Measurements from ENCODE around the gene NKIRAS2. TPM values are rescaled to one million over a fixed set of nuclear protein-coding genes. Genes with fewer than 3 reads are reported as not detected.

Gene NKIRAS2
- total RNA-seq, 1 experiment from 2014 or later, result 28.4 TPM

DNA sequence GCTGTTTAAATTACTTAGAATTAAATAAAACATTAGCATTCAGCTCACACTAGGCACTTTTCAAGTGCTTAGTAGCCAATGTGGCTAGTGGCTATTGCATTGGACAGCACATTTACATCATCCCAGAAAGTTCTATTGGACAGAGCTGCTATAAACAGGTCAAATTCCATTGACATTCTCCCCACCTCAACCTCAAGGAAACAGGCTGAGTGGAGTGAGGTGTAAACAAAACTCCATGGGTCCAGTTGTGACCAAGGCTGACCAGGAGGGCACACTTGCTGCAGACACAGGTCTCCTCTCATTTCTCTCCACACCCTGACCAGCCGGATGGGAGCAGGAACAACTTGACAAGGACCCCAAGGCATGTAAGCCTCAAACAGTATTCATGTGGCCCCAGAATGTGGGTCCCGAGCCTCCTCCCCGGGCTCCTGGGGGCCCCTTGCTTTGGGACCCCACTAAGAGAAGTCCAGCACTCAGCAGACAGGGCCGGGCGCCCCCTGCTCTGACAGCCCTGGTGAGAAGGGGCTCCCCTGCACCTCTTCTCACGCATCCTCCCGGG lies 30.0 kb downstream of the NKIRAS2 start:
- no peak overlapping the region for H3K27ac ChIP-seq (ENCODE audit: low read length)
- no peaks in the 10 kb centered on the region for H3K9me2 ChIP-seq (replicated peaks; ENCODE audit: insufficient read depth, low read length)
- H3K4me3 ChIP-seq (ENCODE audit: low read length), result no peak overlapping the region
- DNase-seq, result no peak
- no peaks in the 10 kb centered on the region for H3K4me1 ChIP-seq (ENCODE audit: low read length)
- no peak overlapping the region for H3K9ac ChIP-seq (ENCODE audit: low read length)
- H3K4me2 ChIP-seq (ENCODE audit: low read depth, low read length, poor library complexity, severe bottlenecking), result no peak overlapping the region
- H4K20me1 ChIP-seq (ENCODE audit: insufficient read depth, low read depth, low read length), result no peaks in the 10 kb centered on the region
- no peak overlapping the region for H2AFZ ChIP-seq (ENCODE audit: low read length)
- no peaks in the 10 kb centered on the region for H3K27me3 ChIP-seq (ENCODE audit: low read length)
- H3K79me2 ChIP-seq (ENCODE audit: low read length), result no peaks in the 10 kb centered on the region
- H3K36me3 ChIP-seq (ENCODE audit: insufficient read depth, low read length), result no peaks in the 10 kb centered on the region
- no peaks in the 10 kb centered on the region for H3K9me3 ChIP-seq (ENCODE audit: low read length)

- Histone ChIP-seq H3K9me2 (replicated peaks; ENCODE audit: insufficient read depth, low read length) (no peaks in the 10 kb centered on the region), H3K36me3 (ENCODE audit: insufficient read depth, low read length) (no peaks in the 10 kb centered on the region), H3K4me2 (ENCODE audit: low read depth, low read length, poor library complexity, severe bottlenecking) (no peak within 1 kb of the TSS), H3K9ac (ENCODE audit: low read length) (no peak within 1 kb of the TSS), H3K27ac (ENCODE audit: low read length) (no peak within 1 kb of the TSS), H3K4me1 (ENCODE audit: low read length) (no peaks in the 10 kb centered on the region), H3K4me3 (ENCODE audit: low read length) (no peak within 1 kb of the TSS), H4K20me1 (ENCODE audit: insufficient read depth, low read depth, low read length) (no peaks in the 10 kb centered on the region), H3K79me2 (ENCODE audit: low read length) (no peaks in the 10 kb centered on the region), H3K27me3 (ENCODE audit: low read length) (no peaks in the 10 kb centered on the region), H3K9me3 (ENCODE audit: low read length) (no peaks in the 10 kb centered on the region), H2AFZ (ENCODE audit: low read length) (no peak within 1 kb of the TSS)
- DNase-seq, result no peak
Measured at GRCh38 chr17:42050393-42051012, 30.6 kb downstream of the NKIRAS2 start, which contains the start of gene C17orf113. TSS of gene C17orf113 (minus strand) at chr17:42050601. CDS start at chr17:42043376, 7,225 bp downstream.

- DNase-seq, result no peak
- Histone ChIP-seq H3K4me3 (ENCODE audit: low read length) (no peak overlapping the region), H3K4me2 (ENCODE audit: low read depth, low read length, poor library complexity, severe bottlenecking) (no peak overlapping the region), H3K27ac (ENCODE audit: low read length) (no peak overlapping the region), H3K36me3 (ENCODE audit: insufficient read depth, low read length) (no peaks in the 10 kb centered on the region), H2AFZ (ENCODE audit: low read length) (no peak overlapping the region), H3K79me2 (ENCODE audit: low read length) (no peaks in the 10 kb centered on the region), H3K9me2 (replicated peaks; ENCODE audit: insufficient read depth, low read length) (no peaks in the 10 kb centered on the region), H3K9ac (ENCODE audit: low read length) (no peak overlapping the region), H3K9me3 (ENCODE audit: low read length) (no peaks in the 10 kb centered on the region), H3K4me1 (ENCODE audit: low read length) (no peaks in the 10 kb centered on the region), H3K27me3 (ENCODE audit: low read length) (no peaks in the 10 kb centered on the region), H4K20me1 (ENCODE audit: insufficient read depth, low read depth, low read length) (no peaks in the 10 kb centered on the region)
Measured at GRCh38 chr17:42051013-42051400, 31.1 kb downstream of the NKIRAS2 start.

DNA sequence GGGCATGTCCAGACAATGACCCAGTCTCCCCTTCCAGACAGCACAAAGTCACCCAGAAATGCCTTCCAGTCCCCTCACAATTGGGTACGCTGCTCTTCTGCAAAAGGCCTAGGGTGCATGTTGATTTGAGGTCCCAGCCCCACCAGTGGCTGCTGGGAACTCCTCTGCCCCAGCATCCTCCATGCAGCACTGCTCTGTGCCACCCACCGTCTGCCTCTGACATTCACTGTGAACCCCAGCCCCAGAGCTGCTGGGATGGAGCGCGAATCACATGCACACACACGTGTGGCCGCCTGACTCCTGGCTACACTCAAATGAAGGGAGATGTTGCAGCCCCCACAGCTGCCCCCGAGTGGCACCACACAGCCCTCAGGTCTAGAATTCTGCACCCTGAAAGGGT lies 31.8 kb downstream of the NKIRAS2 start:
- H2AFZ ChIP-seq (ENCODE audit: low read length), result no peak overlapping the region
- H3K27me3 ChIP-seq (ENCODE audit: low read length), result no peaks in the 10 kb centered on the region
- H3K79me2 ChIP-seq (ENCODE audit: low read length), result no peaks in the 10 kb centered on the region

GRCh38 chr17:42052346-42052877 lies 32.5 kb downstream of the NKIRAS2 start:
- no peak overlapping the region for H3K27ac ChIP-seq (ENCODE audit: low read length)

More for the DNA sequence above, 31.8 kb downstream of the NKIRAS2 start:
- Histone ChIP-seq H3K36me3 (ENCODE audit: insufficient read depth, low read length) (no peaks in the 10 kb centered on the region), H3K9me3 (ENCODE audit: low read length) (no peaks in the 10 kb centered on the region), H3K4me3 (ENCODE audit: low read length) (no peak overlapping the region), H3K9me2 (replicated peaks; ENCODE audit: insufficient read depth, low read length) (no peaks in the 10 kb centered on the region), H3K4me2 (ENCODE audit: low read depth, low read length, poor library complexity, severe bottlenecking) (no peak overlapping the region), H3K9ac (ENCODE audit: low read length) (no peak overlapping the region), H3K27ac (ENCODE audit: low read length) (no peak overlapping the region), H4K20me1 (ENCODE audit: insufficient read depth, low read depth, low read length) (no peaks in the 10 kb centered on the region), H3K4me1 (ENCODE audit: low read length) (no peaks in the 10 kb centered on the region)
- no peak for DNase-seq

DNA sequence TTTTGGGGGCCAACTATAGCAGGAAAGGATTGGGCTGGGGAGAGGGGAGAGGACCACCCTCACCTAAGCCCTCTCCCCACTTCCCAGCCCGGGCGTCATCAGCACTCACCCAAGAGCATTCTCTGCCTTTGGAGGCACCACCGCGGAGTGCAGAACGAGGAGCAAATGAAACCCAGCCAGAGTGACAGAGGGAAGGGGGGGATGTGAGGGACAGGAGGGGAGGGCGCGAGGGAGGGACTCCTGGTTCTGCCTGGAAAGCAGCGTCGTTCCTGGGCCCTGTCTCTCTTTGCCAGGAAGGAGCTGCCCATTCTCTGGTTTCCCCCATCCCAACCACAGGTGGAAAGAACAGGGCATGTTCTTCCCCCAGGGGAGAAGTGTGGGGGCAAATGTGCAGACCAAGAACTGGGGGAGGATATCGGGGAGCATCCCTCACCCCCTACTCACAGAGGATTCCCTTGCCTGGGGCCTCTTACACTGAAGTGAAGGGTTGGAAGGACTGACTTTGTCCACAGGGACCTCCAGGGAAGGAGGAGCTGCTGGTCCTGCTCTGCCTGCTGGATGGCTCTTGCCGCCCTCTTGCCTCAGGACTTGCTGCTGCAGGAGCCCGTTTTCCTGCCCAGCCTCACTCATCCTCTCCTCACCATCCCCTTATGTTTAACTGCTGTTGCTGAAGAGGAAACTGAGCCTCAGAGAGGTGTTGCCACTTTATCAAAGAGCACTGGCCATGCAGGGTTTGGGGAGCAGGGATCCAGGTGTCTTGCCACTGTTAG lies 34.0 kb downstream of the NKIRAS2 start:
- Histone ChIP-seq H3K4me2 (ENCODE audit: low read depth, low read length, poor library complexity, severe bottlenecking) (no peak overlapping the region), H3K27me3 (ENCODE audit: low read length) (no peaks in the 10 kb centered on the region), H3K36me3 (ENCODE audit: insufficient read depth, low read length) (no peaks in the 10 kb centered on the region), H3K4me3 (ENCODE audit: low read length) (no peak overlapping the region), H3K9me3 (ENCODE audit: low read length) (no peaks in the 10 kb centered on the region), H3K79me2 (ENCODE audit: low read length) (no peaks in the 10 kb centered on the region), H2AFZ (ENCODE audit: low read length) (no peak overlapping the region), H3K27ac (ENCODE audit: low read length) (no peak overlapping the region), H3K9ac (ENCODE audit: low read length) (no peak overlapping the region), H3K4me1 (ENCODE audit: low read length) (no peaks in the 10 kb centered on the region), H3K9me2 (replicated peaks; ENCODE audit: insufficient read depth, low read length) (no peaks in the 10 kb centered on the region), H4K20me1 (ENCODE audit: insufficient read depth, low read depth, low read length) (no peaks in the 10 kb centered on the region)
- no peak for DNase-seq

More at GRCh38 chr17:42052346-42052877, 32.5 kb downstream of the NKIRAS2 start:
- Histone ChIP-seq H2AFZ (ENCODE audit: low read length) (no peak overlapping the region), H3K4me1 (ENCODE audit: low read length) (no peaks in the 10 kb centered on the region), H3K9me3 (ENCODE audit: low read length) (no peaks in the 10 kb centered on the region), H3K9me2 (replicated peaks; ENCODE audit: insufficient read depth, low read length) (no peaks in the 10 kb centered on the region), H3K4me3 (ENCODE audit: low read length) (no peak overlapping the region), H4K20me1 (ENCODE audit: insufficient read depth, low read depth, low read length) (no peaks in the 10 kb centered on the region), H3K4me2 (ENCODE audit: low read depth, low read length, poor library complexity, severe bottlenecking) (no peak overlapping the region), H3K9ac (ENCODE audit: low read length) (no peak overlapping the region), H3K79me2 (ENCODE audit: low read length) (no peaks in the 10 kb centered on the region), H3K27me3 (ENCODE audit: low read length) (no peaks in the 10 kb centered on the region), H3K36me3 (ENCODE audit: insufficient read depth, low read length) (no peaks in the 10 kb centered on the region)
- no peak for DNase-seq

GRCh38 chr17:42055027-42055426 lies 35.1 kb downstream of the NKIRAS2 start:
- no peaks in the 10 kb centered on the region for H3K79me2 ChIP-seq (ENCODE audit: low read length)
- H3K4me1 ChIP-seq (ENCODE audit: low read length), result no peaks in the 10 kb centered on the region
- H3K36me3 ChIP-seq (ENCODE audit: insufficient read depth, low read length), result no peaks in the 10 kb centered on the region
- H3K9ac ChIP-seq (ENCODE audit: low read length), result no peak overlapping the region
- H3K9me3 ChIP-seq (ENCODE audit: low read length), result no peaks in the 10 kb centered on the region
- no peak for DNase-seq
- no peaks in the 10 kb centered on the region for H3K27me3 ChIP-seq (ENCODE audit: low read length)
- no peak overlapping the region for H3K4me3 ChIP-seq (ENCODE audit: low read length)
- H3K27ac ChIP-seq (ENCODE audit: low read length), result no peak overlapping the region
- H2AFZ ChIP-seq (ENCODE audit: low read length), result no peak overlapping the region
- no peaks in the 10 kb centered on the region for H3K9me2 ChIP-seq (replicated peaks; ENCODE audit: insufficient read depth, low read length)
- H3K4me2 ChIP-seq (ENCODE audit: low read depth, low read length, poor library complexity, severe bottlenecking), result no peak overlapping the region
- no peaks in the 10 kb centered on the region for H4K20me1 ChIP-seq (ENCODE audit: insufficient read depth, low read depth, low read length)

- Histone ChIP-seq H3K4me2 (ENCODE audit: low read depth, low read length, poor library complexity, severe bottlenecking) (no peak overlapping the region), H3K27ac (ENCODE audit: low read length) (no peak overlapping the region), H3K9me2 (replicated peaks; ENCODE audit: insufficient read depth, low read length) (no peaks in the 10 kb centered on the region), H3K4me1 (ENCODE audit: low read length) (no peaks in the 10 kb centered on the region), H3K4me3 (ENCODE audit: low read length) (no peak overlapping the region), H2AFZ (ENCODE audit: low read length) (no peak overlapping the region), H3K27me3 (ENCODE audit: low read length) (no peaks in the 10 kb centered on the region), H3K9ac (ENCODE audit: low read length) (no peak overlapping the region), H3K9me3 (ENCODE audit: low read length) (no peaks in the 10 kb centered on the region), H4K20me1 (ENCODE audit: insufficient read depth, low read depth, low read length) (no peaks in the 10 kb centered on the region), H3K36me3 (ENCODE audit: insufficient read depth, low read length) (no peaks in the 10 kb centered on the region), H3K79me2 (ENCODE audit: low read length) (no peaks in the 10 kb centered on the region)
- no peak for DNase-seq
Measured at GRCh38 chr17:42055496-42055895, 35.6 kb downstream of the NKIRAS2 start.

All from Karpas-422 (cell line).